ENCODE data around the gene GHRHR. TPM values are rescaled to one million over a fixed set of nuclear protein-coding genes. Genes with fewer than 3 reads are reported as not detected.

The GHRHR gene
- total and polyA plus RNA-seq, 9 of the 15 experiments (the other 6 are each of a cell fraction or from before 2014, with no cell fraction given), result not detected

- TF ChIP-seq TCF3 (CRISPR knock-in tag; IDR thresholded peaks at IDR 0.05) (no peak), ZKSCAN8 (CRISPR knock-in tag; IDR thresholded peaks at IDR 0.05) (no peak), RAD21 (CRISPR knock-in tag; conservative IDR thresholded peaks at IDR 0.05 in 1 of 2, IDR thresholded peaks at IDR 0.05 in 1 of 2) (peak; percentile 34 to 71; a peak in 2 of 4 replicates), WHSC1 (IDR thresholded peaks at IDR 0.05; ENCODE audit: low read length) (no peak), LEF1 (IDR thresholded peaks at IDR 0.05) (no peak), ZNF507 (tag; conservative IDR thresholded peaks at IDR 0.05) (no peak), CEBPB (tag; IDR thresholded peaks at IDR 0.05) (peak; percentile 68), ZBTB43 (CRISPR knock-in tag; IDR thresholded peaks at IDR 0.05) (no peak), E2F4 (CRISPR knock-in tag; IDR thresholded peaks at IDR 0.05; ENCODE audit: low read depth) (no peak), NFXL1 (CRISPR knock-in tag; IDR thresholded peaks at IDR 0.05) (no peak), GATAD2B (IDR thresholded peaks at IDR 0.05; ENCODE audit: borderline replicate concordance) (no peak), ARID3A (IDR thresholded peaks at IDR 0.05; ENCODE audit: borderline replicate concordance, low read depth, low read length) (no peak), RREB1 (CRISPR knock-in tag; IDR thresholded peaks at IDR 0.05) (0 out of 2 replicates have a peak, but pooled peaks have one; percentile 44), ARNT (IDR thresholded peaks at IDR 0.05) (no peak), E2F1 (CRISPR knock-in tag; IDR thresholded peaks at IDR 0.05) (no peak), SIN3B (IDR thresholded peaks at IDR 0.05; ENCODE audit: low read depth) (no peak; the same call in 1 of the 2 replicates)
Measured at GRCh38 chr7:30938435-30939316, 25.1 kb upstream of the GHRHR start (continued).

Measured in K562 (cell line).